Measurements from ENCODE around the gene NPFFR1. TPM values are rescaled to one million over a fixed set of nuclear protein-coding genes. Genes with fewer than 3 reads are reported as not detected.

NPFFR1 gene
- total and polyA plus RNA-seq, 10 of the 15 experiments (the other 5 are each of a cell fraction or from before 2014, with no cell fraction given) = 0.03 TPM; not detected in 9

DNA sequence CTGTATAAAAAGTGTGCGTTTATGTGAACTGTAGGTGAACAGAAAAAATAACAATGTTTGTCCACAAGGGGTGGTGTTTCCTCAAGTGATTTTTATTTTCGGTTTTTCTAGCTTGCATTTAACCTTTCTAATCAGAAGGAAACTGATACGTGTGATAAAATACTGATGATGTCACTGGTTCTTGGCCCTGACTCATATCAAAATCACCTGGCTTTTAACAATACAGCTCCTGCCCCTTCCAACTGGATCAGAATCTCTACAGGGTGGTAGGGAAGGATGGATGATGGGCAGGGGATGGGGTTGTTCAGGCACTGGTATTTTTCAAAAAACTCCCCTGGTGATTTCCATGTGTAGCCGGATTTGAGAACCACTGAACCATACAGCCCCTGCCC lies 10.9 kb downstream of the NPFFR1 start (continued):
- no peak for TF ChIP-seq YY1 (IDR thresholded peaks at IDR 0.05; ENCODE audit: low read depth, low read length)
- TF ChIP-seq, protein P1, sequence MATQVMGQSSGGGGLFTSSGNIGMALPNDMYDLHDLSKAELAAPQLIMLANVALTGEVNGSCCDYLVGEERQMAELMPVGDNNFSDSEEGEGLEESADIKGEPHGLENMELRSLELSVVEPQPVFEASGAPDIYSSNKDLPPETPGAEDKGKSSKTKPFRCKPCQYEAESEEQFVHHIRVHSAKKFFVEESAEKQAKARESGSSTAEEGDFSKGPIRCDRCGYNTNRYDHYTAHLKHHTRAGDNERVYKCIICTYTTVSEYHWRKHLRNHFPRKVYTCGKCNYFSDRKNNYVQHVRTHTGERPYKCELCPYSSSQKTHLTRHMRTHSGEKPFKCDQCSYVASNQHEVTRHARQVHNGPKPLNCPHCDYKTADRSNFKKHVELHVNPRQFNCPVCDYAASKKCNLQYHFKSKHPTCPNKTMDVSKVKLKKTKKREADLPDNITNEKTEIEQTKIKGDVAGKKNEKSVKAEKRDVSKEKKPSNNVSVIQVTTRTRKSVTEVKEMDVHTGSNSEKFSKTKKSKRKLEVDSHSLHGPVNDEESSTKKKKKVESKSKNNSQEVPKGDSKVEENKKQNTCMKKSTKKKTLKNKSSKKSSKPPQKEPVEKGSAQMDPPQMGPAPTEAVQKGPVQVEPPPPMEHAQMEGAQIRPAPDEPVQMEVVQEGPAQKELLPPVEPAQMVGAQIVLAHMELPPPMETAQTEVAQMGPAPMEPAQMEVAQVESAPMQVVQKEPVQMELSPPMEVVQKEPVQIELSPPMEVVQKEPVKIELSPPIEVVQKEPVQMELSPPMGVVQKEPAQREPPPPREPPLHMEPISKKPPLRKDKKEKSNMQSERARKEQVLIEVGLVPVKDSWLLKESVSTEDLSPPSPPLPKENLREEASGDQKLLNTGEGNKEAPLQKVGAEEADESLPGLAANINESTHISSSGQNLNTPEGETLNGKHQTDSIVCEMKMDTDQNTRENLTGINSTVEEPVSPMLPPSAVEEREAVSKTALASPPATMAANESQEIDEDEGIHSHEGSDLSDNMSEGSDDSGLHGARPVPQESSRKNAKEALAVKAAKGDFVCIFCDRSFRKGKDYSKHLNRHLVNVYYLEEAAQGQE (IDR thresholded peaks at IDR 0.05; ENCODE audit: low read depth, low read length) = no peak
- TF ChIP-seq NBN (IDR thresholded peaks at IDR 0.05) = no peak
- no peak for TF ChIP-seq SUZ12 (IDR thresholded peaks at IDR 0.05; ENCODE audit: unreplicated experiment)
- TF ChIP-seq SIX5 (IDR thresholded peaks at IDR 0.05; ENCODE audit: low read depth, low read length, severe bottlenecking) = no peak
- TF ChIP-seq RUNX3 (IDR thresholded peaks at IDR 0.05; ENCODE audit: low read length) = peak; percentile 45
- peak; percentile 98 for TF ChIP-seq ATF7 (IDR thresholded peaks at IDR 0.05; ENCODE audit: low read depth)
- no peak for TF ChIP-seq ZSCAN29 (IDR thresholded peaks at IDR 0.05)
- TF ChIP-seq TCF3 (IDR thresholded peaks at IDR 0.05; ENCODE audit: borderline replicate concordance, insufficient read depth, low read depth, low read length) = no peak
- TF ChIP-seq STAT3 (IDR thresholded peaks at IDR 0.05; ENCODE audit: low read depth, low read length) = no peak
- TF ChIP-seq, protein P2, sequence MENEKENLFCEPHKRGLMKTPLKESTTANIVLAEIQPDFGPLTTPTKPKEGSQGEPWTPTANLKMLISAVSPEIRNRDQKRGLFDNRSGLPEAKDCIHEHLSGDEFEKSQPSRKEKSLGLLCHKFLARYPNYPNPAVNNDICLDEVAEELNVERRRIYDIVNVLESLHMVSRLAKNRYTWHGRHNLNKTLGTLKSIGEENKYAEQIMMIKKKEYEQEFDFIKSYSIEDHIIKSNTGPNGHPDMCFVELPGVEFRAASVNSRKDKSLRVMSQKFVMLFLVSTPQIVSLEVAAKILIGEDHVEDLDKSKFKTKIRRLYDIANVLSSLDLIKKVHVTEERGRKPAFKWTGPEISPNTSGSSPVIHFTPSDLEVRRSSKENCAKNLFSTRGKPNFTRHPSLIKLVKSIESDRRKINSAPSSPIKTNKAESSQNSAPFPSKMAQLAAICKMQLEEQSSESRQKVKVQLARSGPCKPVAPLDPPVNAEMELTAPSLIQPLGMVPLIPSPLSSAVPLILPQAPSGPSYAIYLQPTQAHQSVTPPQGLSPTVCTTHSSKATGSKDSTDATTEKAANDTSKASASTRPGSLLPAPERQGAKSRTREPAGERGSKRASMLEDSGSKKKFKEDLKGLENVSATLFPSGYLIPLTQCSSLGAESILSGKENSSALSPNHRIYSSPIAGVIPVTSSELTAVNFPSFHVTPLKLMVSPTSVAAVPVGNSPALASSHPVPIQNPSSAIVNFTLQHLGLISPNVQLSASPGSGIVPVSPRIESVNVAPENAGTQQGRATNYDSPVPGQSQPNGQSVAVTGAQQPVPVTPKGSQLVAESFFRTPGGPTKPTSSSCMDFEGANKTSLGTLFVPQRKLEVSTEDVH (IDR thresholded peaks at IDR 0.05; ENCODE audit: low read depth, partially characterized antibody) = no peak
- no peak for TF ChIP-seq KLF5 (IDR thresholded peaks at IDR 0.05; ENCODE audit: partially characterized antibody)
- TF ChIP-seq ZZZ3 (IDR thresholded peaks at IDR 0.05; ENCODE audit: control insufficient read depth, insufficient read length, low read depth) = no peak
- TF ChIP-seq, protein P3, sequence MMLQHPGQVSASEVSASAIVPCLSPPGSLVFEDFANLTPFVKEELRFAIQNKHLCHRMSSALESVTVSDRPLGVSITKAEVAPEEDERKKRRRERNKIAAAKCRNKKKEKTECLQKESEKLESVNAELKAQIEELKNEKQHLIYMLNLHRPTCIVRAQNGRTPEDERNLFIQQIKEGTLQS (IDR thresholded peaks at IDR 0.05; ENCODE audit: borderline replicate concordance, extremely low read depth, low read depth, low read length) = no peak
- no peak for TF ChIP-seq NR2C1 (IDR thresholded peaks at IDR 0.05)
- TF ChIP-seq HDAC6 (IDR thresholded peaks at IDR 0.05; ENCODE audit: unreplicated experiment) = no peak
- TF ChIP-seq DPF2 (IDR thresholded peaks at IDR 0.05) = peak; percentile 89
- TF ChIP-seq SPI1 (IDR thresholded peaks at IDR 0.05; ENCODE audit: borderline replicate concordance, insufficient read depth, low read depth, low read length) = no peak
- TF ChIP-seq, protein P4, sequence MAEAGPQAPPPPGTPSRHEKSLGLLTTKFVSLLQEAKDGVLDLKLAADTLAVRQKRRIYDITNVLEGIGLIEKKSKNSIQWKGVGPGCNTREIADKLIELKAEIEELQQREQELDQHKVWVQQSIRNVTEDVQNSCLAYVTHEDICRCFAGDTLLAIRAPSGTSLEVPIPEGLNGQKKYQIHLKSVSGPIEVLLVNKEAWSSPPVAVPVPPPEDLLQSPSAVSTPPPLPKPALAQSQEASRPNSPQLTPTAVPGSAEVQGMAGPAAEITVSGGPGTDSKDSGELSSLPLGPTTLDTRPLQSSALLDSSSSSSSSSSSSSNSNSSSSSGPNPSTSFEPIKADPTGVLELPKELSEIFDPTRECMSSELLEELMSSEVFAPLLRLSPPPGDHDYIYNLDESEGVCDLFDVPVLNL (IDR thresholded peaks at IDR 0.05; ENCODE audit: low read depth, low read length) = no peak
- no peak for TF ChIP-seq BACH1 (IDR thresholded peaks at IDR 0.05; ENCODE audit: borderline replicate concordance)
- peak; percentile 40 to 42; a peak in 2 of 4 replicates for TF ChIP-seq EP300 (IDR thresholded peaks at IDR 0.05; ENCODE audit: borderline replicate concordance in 1 of 2, control insufficient read depth in 1 of 2, low read depth in 2 of 2, low read length in 2 of 2)
- no peak for TF ChIP-seq MXI1 (IDR thresholded peaks at IDR 0.05; ENCODE audit: low read depth, low read length)
- TF ChIP-seq ZNF274 (IDR thresholded peaks at IDR 0.05; ENCODE audit: insufficient read depth, insufficient read length) = no peak
